ENCODE data around the gene KRT5. TPM values are rescaled to one million over a fixed set of nuclear protein-coding genes. Genes with fewer than 3 reads are reported as not detected.

Gene KRT5
- total RNA-seq (2022; extraction: Qiagen RNA extraction; ENCODE audit: low read depth), result 0.11 to 0.47 TPM (median 0.18 TPM) in 5 replicates

GRCh38 chr12:52519826-52520662, at the start of gene KRT5:
TSS of gene KRT5 (minus strand) at chr12:52520394. CDS start at chr12:52520296, 98 bp downstream.

GRCh38 chr12:52552681-52553195, 32.5 kb upstream of the KRT5 start, which contains the start of gene KRT71:
TSS of gene KRT71 (minus strand) at chr12:52553145. CDS start at chr12:52553077, 68 bp downstream.

GRCh38 chr12:52493172-52493571, 27.0 kb downstream of the KRT5 start, which contains the start of gene KRT6A:
TSS of gene KRT6A (minus strand) at chr12:52493257. CDS start at chr12:52493188, 69 bp downstream.

GRCh38 chr12:52473768-52474167, 46.4 kb downstream of the KRT5 start, which contains the start of gene KRT6C:
TSS of gene KRT6C (minus strand) at chr12:52473805. CDS start at chr12:52473737, 68 bp downstream.

Other genes with a start within 250 kb of the KRT5 start
- gene KRT86, start 245.7 kb downstream of the KRT5 start, total RNA-seq (2022; extraction: Qiagen RNA extraction; ENCODE audit: low read depth), result 30.3 to 41.6 TPM (median 35.7 TPM) in 5 replicates
- gene KRT81, start 228.9 kb downstream of the KRT5 start, total RNA-seq (2022; extraction: Qiagen RNA extraction; ENCODE audit: low read depth), result 2,993 to 3,705 TPM (median 3,273 TPM) in 5 replicates
- 3.0 to 5.4 TPM (median 4.8 TPM) in 5 replicates for gene KRT83, start 199.0 kb downstream of the KRT5 start, total RNA-seq (2022; extraction: Qiagen RNA extraction; ENCODE audit: low read depth)
- not detected in 5 replicates for gene KRT85, start 152.9 kb downstream of the KRT5 start, total RNA-seq (2022; extraction: Qiagen RNA extraction; ENCODE audit: low read depth)
- gene KRT84, start 134.7 kb downstream of the KRT5 start, total RNA-seq (2022; extraction: Qiagen RNA extraction; ENCODE audit: low read depth), result not detected in 5 replicates
- gene KRT82, start 114.1 kb downstream of the KRT5 start, total RNA-seq (2022; extraction: Qiagen RNA extraction; ENCODE audit: low read depth), result not detected in 5 replicates
- 0.12 to 0.26 TPM (median 0.18 TPM) in 5 replicates for gene KRT75, start 86.0 kb downstream of the KRT5 start, total RNA-seq (2022; extraction: Qiagen RNA extraction; ENCODE audit: low read depth)
- gene KRT6B, start 68.2 kb downstream of the KRT5 start, total RNA-seq (2022; extraction: Qiagen RNA extraction; ENCODE audit: low read depth), result 0.08 TPM in 1 of 5 replicates, not detected in the others
- gene KRT6C, start 46.6 kb downstream of the KRT5 start, total RNA-seq (2022; extraction: Qiagen RNA extraction; ENCODE audit: low read depth), result not detected in 5 replicates
- gene KRT6A, start 27.1 kb downstream of the KRT5 start, total RNA-seq (2022; extraction: Qiagen RNA extraction; ENCODE audit: low read depth), result 0.18 to 0.52 TPM (median 0.24 TPM) in 5 replicates
- not detected in 5 replicates for gene KRT71, start 32.8 kb upstream of the KRT5 start, total RNA-seq (2022; extraction: Qiagen RNA extraction; ENCODE audit: low read depth)
- gene KRT74, start 53.4 kb upstream of the KRT5 start, total RNA-seq (2022; extraction: Qiagen RNA extraction; ENCODE audit: low read depth), result not detected in 5 replicates
- gene KRT72, start 81.1 kb upstream of the KRT5 start, total RNA-seq (2022; extraction: Qiagen RNA extraction; ENCODE audit: low read depth), result not detected in 5 replicates
- not detected in 5 replicates for gene KRT73, start 98.2 kb upstream of the KRT5 start, total RNA-seq (2022; extraction: Qiagen RNA extraction; ENCODE audit: low read depth)
- gene KRT2, start 131.8 kb upstream of the KRT5 start, total RNA-seq (2022; extraction: Qiagen RNA extraction; ENCODE audit: low read depth), result 0.04 TPM in 1 of 5 replicates, not detected in the others
- gene KRT1, start 160.0 kb upstream of the KRT5 start, total RNA-seq (2022; extraction: Qiagen RNA extraction; ENCODE audit: low read depth), result not detected in 5 replicates
- not detected in 5 replicates for gene KRT77, start 183.1 kb upstream of the KRT5 start, total RNA-seq (2022; extraction: Qiagen RNA extraction; ENCODE audit: low read depth)